HepG2 (cell line): ENCODE results near the gene CISD3. TPM values are rescaled to one million over a fixed set of nuclear protein-coding genes. Genes with fewer than 3 reads are reported as not detected.

Experiments used
- ARID5B ChIP-seq: IDR thresholded peaks from 2 replicates; pipeline ENCODE4 v1.4.0; 2020; ENCODE audit warnings: mild to moderate bottlenecking, missing genetic modification reagents
- CENPBD1 ChIP-seq: sonication (generic); formaldehyde crosslinking; IDR thresholded peaks from 2 replicates; pipeline ENCODE4 v1.8.0; 2022; ENCODE audit warnings: missing genetic modification reagents, low read depth, mild to moderate bottlenecking, borderline replicate concordance
- CENPX ChIP-seq: sonication (generic); formaldehyde crosslinking; IDR thresholded peaks from 2 replicates; pipeline ENCODE4 v1.9.0; 2021; ENCODE audit warnings: mild to moderate bottlenecking, missing genetic modification reagents, moderate library complexity
- ETV5 ChIP-seq: IDR thresholded peaks from 2 replicates; pipeline ENCODE4 v1.6.1; 2018; ENCODE audit warnings: missing biosample characterization, missing genetic modification reagents, inconsistent platforms, borderline replicate concordance
- JUNB ChIP-seq: sonication (generic); formaldehyde crosslinking; IDR thresholded peaks from 2 replicates; pipeline ENCODE4 v1.8.0; 2022; ENCODE audit warnings: missing genetic modification reagents, mild to moderate bottlenecking, borderline replicate concordance
- LBX2 ChIP-seq: sonication (generic); formaldehyde crosslinking; IDR thresholded peaks from 2 replicates; pipeline ENCODE4 v1.5.0; 2020; ENCODE audit warnings: missing genetic modification reagents, mild to moderate bottlenecking, borderline replicate concordance
- MAZ ChIP-seq, 2 experiments: sonication (generic) in 1 of 2; formaldehyde crosslinking in 1 of 2; IDR thresholded peaks; 2 replicates each; pipeline versions ENCODE4 v1.5.0 to v1.6.1; 2012 to 2020; ENCODE audit warnings: low read depth in 2 of 2, mild to moderate bottlenecking in 2 of 2, borderline replicate concordance in 1 of 2, improper control_type of control experiment in 1 of 2, low read length in 1 of 2, missing genetic modification reagents in 1 of 2, moderate library complexity in 1 of 2
- MEF2D ChIP-seq: sonication (generic); formaldehyde crosslinking; IDR thresholded peaks from 2 replicates; pipeline ENCODE4 v1.5.1; 2020; ENCODE audit warnings: mild to moderate bottlenecking, missing genetic modification reagents
- NFIC ChIP-seq: IDR thresholded peaks from 2 replicates; pipeline ENCODE4 v1.6.1; 2012; ENCODE audit warnings: mild to moderate bottlenecking, low read length, inconsistent platforms
- NR3C1 ChIP-seq: sonication (generic); formaldehyde crosslinking; IDR thresholded peaks from 2 replicates; pipeline ENCODE4 v1.4.0; 2020; ENCODE audit warnings: missing genetic modification reagents
- RBAK ChIP-seq: sonication (generic); formaldehyde crosslinking; IDR thresholded peaks from 2 replicates; pipeline ENCODE4 v1.5.1; 2020; ENCODE audit warnings: mild to moderate bottlenecking, missing genetic modification reagents
- REL ChIP-seq: sonication (generic); formaldehyde crosslinking; conservative IDR thresholded peaks from 2 replicates; pipeline ENCODE4 v1.8.0; 2022; ENCODE audit warnings: mild to moderate bottlenecking, missing genetic modification reagents, moderate library complexity
- SALL1 ChIP-seq: sonication (generic); formaldehyde crosslinking; IDR thresholded peaks from 2 replicates; pipeline ENCODE4 v1.8.0; 2022; ENCODE audit warnings: mild to moderate bottlenecking, missing genetic modification reagents
- SOX6 ChIP-seq, 2 experiments: fragments of 450-650 bp in 1 of 2; sonication (generic) in 1 of 2; formaldehyde crosslinking in 1 of 2; IDR thresholded peaks; 2 replicates each; pipeline versions ENCODE4 v1.4.0 to v1.6.1; 2017 to 2020; ENCODE audit warnings: antibody characterized with exemption in 1 of 2, mild to moderate bottlenecking in 1 of 2, missing genetic modification reagents in 1 of 2
- SRSF1 ChIP-seq: fragments of 200-400 bp; formaldehyde crosslinking; optimal IDR thresholded peaks from 2 replicates; pipeline ENCODE3; 2017; ENCODE audit warnings: mild to moderate bottlenecking, low read depth, low read length, moderate library complexity
- TEAD2 ChIP-seq: sonication (generic); formaldehyde crosslinking; IDR thresholded peaks from 2 replicates; pipeline ENCODE4 v1.9.0; 2021; ENCODE audit warnings: missing genetic modification reagents
- THYN1 ChIP-seq: sonication (generic); formaldehyde crosslinking; IDR thresholded peaks from 2 replicates; pipeline ENCODE4 v1.8.1; 2023; ENCODE audit warnings: low read depth, mild to moderate bottlenecking, moderate library complexity, missing genetic modification reagents, borderline replicate concordance
- TRIM22 ChIP-seq: fragments of 450-650 bp; IDR thresholded peaks from 2 replicates; pipeline ENCODE4 v1.6.1; 2017
- ZNF121 ChIP-seq: sonication (generic); formaldehyde crosslinking; IDR thresholded peaks from 2 replicates; pipeline ENCODE4 v1.5.0; 2020; ENCODE audit warnings: mild to moderate bottlenecking, missing genetic modification reagents
- ZNF282 ChIP-seq: fragments of 450-650 bp; IDR thresholded peaks from 2 replicates; pipeline ENCODE4 v1.6.1; 2018; ENCODE audit not compliant: partially characterized antibody
- ZNF558 ChIP-seq: sonication (generic); formaldehyde crosslinking; IDR thresholded peaks from 2 replicates; pipeline ENCODE4 v1.9.0; 2022; ENCODE audit warnings: mild to moderate bottlenecking, missing genetic modification reagents, borderline replicate concordance
- ZNF724P ChIP-seq: sonication (generic); formaldehyde crosslinking; IDR thresholded peaks from 2 replicates; pipeline ENCODE4 v1.8.0; 2022; ENCODE audit warnings: missing genetic modification reagents, borderline replicate concordance
- ZSCAN21 ChIP-seq: sonication (generic); formaldehyde crosslinking; IDR thresholded peaks from 2 replicates; pipeline ENCODE4 v1.8.0; 2022; ENCODE audit warnings: mild to moderate bottlenecking, missing genetic modification reagents, moderate library complexity, borderline replicate concordance
- ZSCAN30 ChIP-seq: sonication (generic); formaldehyde crosslinking; IDR thresholded peaks from 2 replicates; pipeline ENCODE4 v1.5.0; 2020; ENCODE audit warnings: mild to moderate bottlenecking, missing genetic modification reagents
- polyA plus RNA-seq, 8 experiments: library from polyadenylated mRNA; depleted of rRNA in 3 of 8; stranded (reverse) in 7 of 8; unstranded in 1 of 8; fragments of >200 nt; fragmentation: Illumina TruSeq in 4 of 8; extraction: Trizol in 4 of 8; gene quantifications; 2 replicates each; pipeline versions ENCODE4 v1.2.1 to v1.2.3, GENCODE V29; 2011 to 2016; ENCODE audit warnings: low read depth in 4 of 8, missing spikeins in 1 of 8, mixed read lengths in 1 of 8; ENCODE audit not compliant: insufficient read depth in 1 of 8
- total RNA-seq, 5 experiments: library from RNA; depleted of rRNA; stranded (reverse); fragments of >200 nt; fragmentation: Illumina TruSeq; extraction: Trizol; gene quantifications; 2 replicates each; pipeline ENCODE4 v1.2.3, GENCODE V29; 2016; ENCODE audit warnings: low read depth in 1 of 5

CISD3 gene
- total and polyA plus RNA-seq, 2 of the 13 experiments (the other 11 are each of a cell fraction or from before 2014, with no cell fraction given) = 30.0 to 34.1 TPM

- no peak for TF ChIP-seq NFIC
- 0 out of 2 replicates have a peak, but pooled peaks have one; percentile 15 for TF ChIP-seq TEAD2 (CRISPR knock-in tag)
- peak; percentile 37; the same call in 1 of the 2 replicates for TF ChIP-seq ZSCAN21 (CRISPR knock-in tag)
- no peak for TF ChIP-seq ZNF724P
- TF ChIP-seq THYN1 (CRISPR knock-in tag) = no peak
- peak; percentile 87 for TF ChIP-seq SALL1 (CRISPR knock-in tag)
- no peak for TF ChIP-seq SOX6 (IDR thresholded peaks at IDR 0.05)
- peak; percentile 55; the same call in 1 of the 2 replicates for TF ChIP-seq SOX6 (CRISPR knock-in tag; IDR thresholded peaks at IDR 0.05)
- no peak for TF ChIP-seq JUNB
- no peak; the same call in 1 of the 2 replicates for TF ChIP-seq LBX2 (CRISPR knock-in tag)
- TF ChIP-seq ETV5 (CRISPR knock-in tag) = peak; percentile 75
- no peak; the same call in 1 of the 2 replicates for TF ChIP-seq ARID5B
- TF ChIP-seq ZNF282 = no peak
- no peak for TF ChIP-seq ZNF121 (CRISPR knock-in tag)
- TF ChIP-seq NR3C1 (CRISPR knock-in tag) = 0 out of 2 replicates have a peak, but pooled peaks have one; percentile 49
- no peak for TF ChIP-seq CENPX (CRISPR knock-in tag)
- no peak for TF ChIP-seq MEF2D (CRISPR knock-in tag)
- TF ChIP-seq ZSCAN30 = no peak
- TF ChIP-seq TRIM22 = no peak
- TF ChIP-seq ZNF558 (CRISPR knock-in tag) = no peak; the same call in 1 of the 2 replicates
- TF ChIP-seq CENPBD1 (CRISPR knock-in tag) = no peak
- TF ChIP-seq SRSF1 = peak; percentile 29
- TF ChIP-seq MAZ (IDR thresholded peaks at IDR 0.05; ENCODE audit: borderline replicate concordance, low read depth, low read length) = peak; percentile 49; the same call in 1 of the 2 replicates
- peak; percentile 31; the same call in 1 of the 2 replicates for TF ChIP-seq MAZ (CRISPR knock-in tag; IDR thresholded peaks at IDR 0.05; ENCODE audit: low read depth)
- TF ChIP-seq REL = no peak; the same call in 1 of the 2 replicates
- no peak for TF ChIP-seq RBAK (CRISPR knock-in tag)
Observed at GRCh38 chr17:38751808-38752307, 21.7 kb downstream of the CISD3 start (continued).
